Measurements from ENCODE around the gene PATZ1.

GRCh38 chr22:31334329-31334728, 11.8 kb downstream of the PATZ1 start:
- TF ChIP-seq CTCF (IDR thresholded peaks at IDR 0.05) (no peak), POLR2A (IDR thresholded peaks at IDR 0.05) (no peak)
